GM23248 (cell line): ENCODE measurements around the gene TOPBP1.

Experiments
- EZH2 ChIP-seq: fragments of 200-600 bp; sonication (generic); IDR thresholded peaks from 2 replicates; pipeline ENCODE4 v1.6.1; 2018; ENCODE audit warnings: antibody characterized with exemption, mild to moderate bottlenecking; ENCODE audit not compliant: insufficient read depth, poor library complexity, severe bottlenecking
- EZH2phosphoT487 ChIP-seq: fragments of 200-600 bp; sonication (generic); IDR thresholded peaks from 2 replicates; pipeline ENCODE4 v1.6.1; 2018; ENCODE audit warnings: antibody characterized with exemption, moderate library complexity, mild to moderate bottlenecking, low read depth; ENCODE audit not compliant: insufficient read depth

GRCh38 chr3:133667118-133667517 lies 5.4 kb upstream of the TOPBP1 start:
- no peak for TF ChIP-seq EZH2
- TF ChIP-seq EZH2phosphoT487, result no peak
